NCI-H460 (cell line): ENCODE results near the gene NELFE. TPM values are rescaled to one million over a fixed set of nuclear protein-coding genes. Genes with fewer than 3 reads are reported as not detected.
"Not testable (repeated sequence)": the region's sequence is repeated elsewhere in the genome, so short reads cannot be mapped to it uniquely, and the experiment has no call there.

ENCODE experiments used
- DNase-seq: peaks from one replicate; pipeline ENCODE4 v3.0.0-alpha.2; 2016; ENCODE audit warnings: low read depth; ENCODE audit errors: extremely low read depth
- total RNA-seq: library from RNA; depleted of rRNA; stranded (reverse); fragments of >200 nt; shearing (Covaris generic); gene quantifications from 2 replicates; pipeline ENCODE4 v1.2.3, GENCODE V29; 2014

The NELFE gene
- total RNA-seq, 1 experiment from 2014 or later, result 108 TPM

- DNase-seq, result peak; percentile 40
Observed at GRCh38 chr6:31952140-31952805, 6.5 kb downstream of the NELFE start.

GRCh38 chr6:31949926-31950548, 8.7 kb downstream of the NELFE start:
- no peak for DNase-seq

GRCh38 chr6:31948753-31949413, 9.9 kb downstream of the NELFE start:
- peak; percentile 18 for DNase-seq

GRCh38 chr6:31948306-31948705, 10.5 kb downstream of the NELFE start:
- DNase-seq, result no peak

GRCh38 chr6:31947864-31948263, 10.9 kb downstream of the NELFE start:
- DNase-seq, result no peak

- DNase-seq, result no peak
Observed at GRCh38 chr6:31947070-31947675, 11.6 kb downstream of the NELFE start.

GRCh38 chr6:31946370-31946885, 12.3 kb downstream of the NELFE start:
- DNase-seq, result no peak

GRCh38 chr6:31945507-31946369, 13.0 kb downstream of the NELFE start, which contains the start of gene CFB:
Gene CFB, plus strand, starts transcription at chr6:31946095. Its CDS starts 127 bp downstream, at chr6:31946222.
- DNase-seq, result no peak

- no peak for DNase-seq
Observed at GRCh38 chr6:31945154-31945506, 13.6 kb downstream of the NELFE start.

- DNase-seq, result no peak
Observed at GRCh38 chr6:31943742-31944141, 15.0 kb downstream of the NELFE start.

GRCh38 chr6:31940256-31940664, 18.5 kb downstream of the NELFE start:
- DNase-seq, result no peak

GRCh38 chr6:31935823-31936222, 22.9 kb downstream of the NELFE start:
- DNase-seq, result no peak

- DNase-seq, result no peak
Observed at GRCh38 chr6:31935021-31935420, 23.8 kb downstream of the NELFE start.

GRCh38 chr6:31933537-31933936, 25.2 kb downstream of the NELFE start:
- no peak for DNase-seq

- not testable (repeated sequence) for DNase-seq
Observed at GRCh38 chr6:31932137-31932536, 26.6 kb downstream of the NELFE start.

GRCh38 chr6:31930962-31931361, 27.8 kb downstream of the NELFE start:
- no peak for DNase-seq

GRCh38 chr6:31928672-31928939, 30.2 kb downstream of the NELFE start:
- no peak for DNase-seq

GRCh38 chr6:31927863-31928671, 30.7 kb downstream of the NELFE start:
- DNase-seq, result no peak

GRCh38 chr6:31927242-31927862, 31.4 kb downstream of the NELFE start, which contains the start of gene C2:
Gene C2, plus strand, starts transcription at chr6:31927717. Its CDS starts 36 bp downstream, at chr6:31927753.
- no peak for DNase-seq
